Left ventricle myocardium inferior (tissue), 1 donor: Measurements from ENCODE around the gene SMIM10L1. TPM values are rescaled to one million over a fixed set of nuclear protein-coding genes. Genes with fewer than 3 reads are reported as not detected.

ENCODE experiments used
- DNase-seq: peaks from one replicate; pipeline ENCODE4 v3.0.0-alpha.2; 2020
- H3K27ac ChIP-seq: fragments of 200-600 bp; replicated peaks from 2 replicates; pipeline ENCODE4 v1.8.0; 2021
- H3K27me3 ChIP-seq: fragments of 200-600 bp; 2 replicates; pipeline ENCODE4 v1.8.0; 2021; ENCODE audit warnings: low read depth
- H3K36me3 ChIP-seq: fragments of 200-600 bp; 2 replicates; pipeline ENCODE4 v1.8.0; 2021
- H3K4me1 ChIP-seq: fragments of 200-600 bp; 2 replicates; pipeline ENCODE4 v1.8.0; 2021
- H3K4me3 ChIP-seq: fragments of 200-600 bp; 2 replicates; pipeline ENCODE4 v1.8.0; 2021; ENCODE audit warnings: mild to moderate bottlenecking, moderate library complexity
- H3K9me3 ChIP-seq: fragments of 200-600 bp; replicated peaks from 2 replicates; pipeline ENCODE4 v1.8.0; 2021
- CTCF ChIP-seq: fragments of 200-600 bp; IDR thresholded peaks from 2 replicates; pipeline ENCODE4 v1.8.0; 2021; ENCODE audit warnings: antibody characterized with exemption, mild to moderate bottlenecking, borderline replicate concordance
- intact Hi-C: fragments of 100-400 bp; cut with micrococcal nuclease; formaldehyde crosslinking; loops from one replicate; pipeline ENCODE4 v1.11.0; 2022
- total RNA-seq: library from RNA; stranded (reverse); fragmentation: NEBNext Ultra II Directional; extraction: Animal tissue kit (Norgen Biotek cat#: 25700); gene quantifications from one replicate; pipeline ENCODE4 v1.2.1, GENCODE V29; 2021
- donor health status: DM: no; HTN: yes; CAD: no; lungs with severe emphysema.

SMIM10L1 gene
- total RNA-seq, 1 donor from 2014 or later = 17.2 TPM

DNA sequence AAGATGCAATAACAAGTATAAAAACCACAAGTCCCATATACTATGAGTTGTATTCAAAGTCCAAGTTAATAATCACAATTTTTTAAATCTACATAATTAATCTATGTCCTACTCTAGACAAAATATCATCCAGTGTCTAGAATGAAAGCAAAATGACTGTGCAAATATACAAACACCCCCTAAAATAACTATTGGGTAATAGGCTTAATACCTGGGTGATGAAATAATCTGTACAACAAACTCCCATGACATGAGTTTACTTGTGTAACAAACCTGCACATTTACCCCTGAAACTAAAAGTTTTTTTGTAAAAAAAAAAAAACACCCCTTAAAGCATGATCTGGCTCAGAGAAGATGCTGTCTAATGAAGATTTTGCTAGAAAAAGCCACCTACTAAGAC, 11.5 kb downstream of the SMIM10L1 start:
- Histone ChIP-seq H3K4me3 (no peak overlapping the region), H3K9me3 (no peaks in the 10 kb centered on the region), H3K36me3 (no peaks in the 10 kb centered on the region), H3K27me3 (no peaks in the 10 kb centered on the region), H3K4me1 (no peaks in the 10 kb centered on the region), H3K27ac (no peak overlapping the region)
- intact Hi-C loops = no loop called here
- DNase-seq = no peak
- no peak for TF ChIP-seq CTCF

DNA sequence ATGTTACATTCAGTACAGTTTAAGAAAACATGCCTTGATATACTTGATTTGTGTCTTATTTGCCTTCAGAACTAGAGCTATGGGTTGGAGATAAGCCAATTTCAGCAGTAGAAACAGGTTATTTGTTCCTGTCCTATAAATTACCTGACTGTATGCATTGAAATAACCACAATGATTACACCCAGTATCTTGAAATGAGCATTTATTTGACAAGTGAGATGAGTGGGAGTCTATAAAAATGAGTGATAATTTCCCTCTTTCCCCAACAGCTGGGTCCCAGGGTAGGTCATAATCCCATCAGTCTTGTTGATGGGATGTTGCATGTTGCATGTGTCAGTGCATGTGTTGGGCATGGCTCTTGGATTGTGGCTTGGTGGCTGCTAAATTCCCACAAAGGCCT, 12.0 kb downstream of the SMIM10L1 start:
- no peaks in the 10 kb centered on the region for H3K4me1 ChIP-seq
- H3K27me3 ChIP-seq = no peaks in the 10 kb centered on the region
- no peak overlapping the region for H3K27ac ChIP-seq
- H3K9me3 ChIP-seq = no peaks in the 10 kb centered on the region
- no peak for TF ChIP-seq CTCF
- H3K36me3 ChIP-seq = no peaks in the 10 kb centered on the region
- DNase-seq = no peak
- H3K4me3 ChIP-seq = no peak overlapping the region
- intact Hi-C loops = no loop called here

- Histone ChIP-seq H3K27ac (no peak within 1 kb of the TSS), H3K36me3 (no peaks in the 10 kb centered on the region), H3K4me1 (no peaks in the 10 kb centered on the region), H3K9me3 (no peaks in the 10 kb centered on the region), H3K4me3 (no peak within 1 kb of the TSS), H3K27me3 (no peaks in the 10 kb centered on the region)
- intact Hi-C loops = no loop called here
- no peak for TF ChIP-seq CTCF
- no peak for DNase-seq
Observed at GRCh38 chr12:11186837-11187236, 15.8 kb downstream of the SMIM10L1 start, which contains the start of gene TAS2R42. Gene TAS2R42 (minus strand): TSS chr12:11186937. CDS start chr12:11186937, 0 bp downstream.

- DNase-seq = no peak
- no peaks in the 10 kb centered on the region for H3K27me3 ChIP-seq
- no peaks in the 10 kb centered on the region for H3K36me3 ChIP-seq
- TF ChIP-seq CTCF = no peak
- H3K27ac ChIP-seq = no peak overlapping the region
- H3K4me1 ChIP-seq = no peaks in the 10 kb centered on the region
- H3K9me3 ChIP-seq = peaks cover 4% of the 10 kb centered on the region
- H3K4me3 ChIP-seq = no peak overlapping the region
- intact Hi-C loops = no loop called here
Observed at GRCh38 chr12:11202811-11203210, 31.8 kb downstream of the SMIM10L1 start.

DNA sequence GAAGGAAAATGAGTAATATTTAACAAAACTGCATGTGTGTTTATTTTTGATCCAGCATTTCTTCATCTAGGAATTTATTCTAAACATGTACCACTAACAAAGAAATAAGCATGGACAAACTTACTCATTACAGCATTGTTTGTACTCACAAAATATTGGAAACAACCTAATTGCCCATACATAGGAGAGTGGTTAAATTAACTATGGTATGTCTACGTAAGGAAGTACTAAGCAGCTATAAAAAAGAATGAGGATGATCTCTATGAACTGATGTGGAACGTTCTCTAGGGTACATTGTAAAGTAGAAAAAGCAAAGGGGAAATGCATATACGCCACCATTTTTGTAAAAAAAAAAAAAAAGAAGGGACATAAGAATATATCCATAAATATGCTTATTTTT, 33.2 kb downstream of the SMIM10L1 start:
- intact Hi-C loops = no loop called here

More for the DNA sequence above, 33.2 kb downstream of the SMIM10L1 start:
- Histone ChIP-seq H3K27ac (no peak overlapping the region), H3K36me3 (no peaks in the 10 kb centered on the region), H3K27me3 (no peaks in the 10 kb centered on the region), H3K9me3 (peaks cover 4% of the 10 kb centered on the region), H3K4me1 (no peaks in the 10 kb centered on the region), H3K4me3 (no peak overlapping the region)
- no peak for DNase-seq
- no peak for TF ChIP-seq CTCF
